IMR-90 (cell line): ENCODE measurements around the gene GPR108. TPM values are rescaled to one million over a fixed set of nuclear protein-coding genes. Genes with fewer than 3 reads are reported as not detected.

Experiments used
- ATAC-seq: fragments of 200-7000 bp; cut with Tn5 transposase; 2 replicates; pipeline ENCODE4 v1.9.1; 2020; ENCODE audit warnings: low read depth, mild to moderate bottlenecking, moderate library complexity
- BruUV-seq: library from RNA; stranded (reverse); fragments of 400-500 nt; replicated peaks from 2 replicates; lab custom pipeline; 2021; lab: Mats Ljungman, UMichigan
- CTCF ChIA-PET: fragments of 300-600 bp; formaldehyde crosslinking; extraction: SDS; loops from one replicate; lab custom pipeline; 2021; ENCODE audit warnings: antibody characterized with exemption; lab: Yijun Ruan, JAX
- POLR2A ChIA-PET: fragments of 300-600 bp; sonication (Branson Sonifier 250); formaldehyde crosslinking; loops from one replicate; lab custom pipeline; 2022; ENCODE audit warnings: antibody characterized with exemption; ENCODE audit not compliant: unreplicated experiment; lab: Charles Lee
- DNase-seq: peaks from one replicate; pipeline ENCODE4 v3.0.0; 2013
- H2AFZ ChIP-seq: replicated peaks from 2 replicates; pipeline ENCODE3; 2013; ENCODE audit warnings: low read length, mild to moderate bottlenecking; ENCODE audit not compliant: poor library complexity
- H2AK5ac ChIP-seq: 2 replicates; pipeline ENCODE4 v1.6.1; 2013; ENCODE audit warnings: low read depth, low read length, inconsistent platforms
- H2AK9ac ChIP-seq: replicated peaks from 2 replicates; pipeline ENCODE3; 2013; ENCODE audit warnings: mild to moderate bottlenecking, low read depth, low read length, moderate library complexity; ENCODE audit not compliant: poor library complexity
- H2BK120ac ChIP-seq: 2 replicates; pipeline ENCODE4 v1.6.1; 2013; ENCODE audit warnings: low read depth, low read length, inconsistent platforms
- H2BK15ac ChIP-seq: 3 replicates; pipeline ENCODE4 v1.6.1; 2013; ENCODE audit warnings: low read depth, low read length, inconsistent platforms
- H2BK20ac ChIP-seq: 2 replicates; pipeline ENCODE4 v1.6.1; 2013; ENCODE audit warnings: low read depth, mild to moderate bottlenecking, inconsistent platforms, low read length, moderate library complexity
- H2BK5ac ChIP-seq: 2 replicates; pipeline ENCODE4 v1.6.1; 2013; ENCODE audit warnings: mild to moderate bottlenecking, low read depth, low read length, inconsistent platforms; ENCODE audit not compliant: poor library complexity, severe bottlenecking
- H3K14ac ChIP-seq: replicated peaks from 2 replicates; pipeline ENCODE4 v1.6.1; 2013; ENCODE audit warnings: low read depth, low read length, inconsistent platforms
- H3K18ac ChIP-seq: 2 replicates; pipeline ENCODE4 v1.6.1; 2013; ENCODE audit warnings: low read depth, low read length, control low read depth
- H3K23ac ChIP-seq: 2 replicates; pipeline ENCODE4 v1.6.1; 2013; ENCODE audit warnings: low read depth, low read length, inconsistent platforms
- H3K27ac ChIP-seq: 2 replicates; pipeline ENCODE4 v1.5.1; 2013; ENCODE audit warnings: mild to moderate bottlenecking, control low read depth, low read length; ENCODE audit not compliant: insufficient read depth
- H3K27me3 ChIP-seq: 2 replicates; pipeline ENCODE4 v1.6.1; 2013; ENCODE audit warnings: low read length; ENCODE audit not compliant: control insufficient read depth, insufficient read depth
- H3K36me3 ChIP-seq: 2 replicates; pipeline ENCODE4 v1.6.1; 2013; ENCODE audit warnings: low read length, mixed read lengths; ENCODE audit not compliant: control insufficient read depth, insufficient read depth
- H3K4ac ChIP-seq: 2 replicates; pipeline ENCODE4 v1.6.1; 2013; ENCODE audit warnings: low read depth, low read length, inconsistent platforms
- H3K4me1 ChIP-seq: 2 replicates; pipeline ENCODE4 v1.6.1; 2013; ENCODE audit warnings: low read length, mixed read lengths; ENCODE audit not compliant: control insufficient read depth, insufficient read depth
- H3K4me2 ChIP-seq: 2 replicates; pipeline ENCODE4 v1.6.1; 2013; ENCODE audit warnings: low read depth, mild to moderate bottlenecking, control low read depth, low read length, moderate library complexity
- H3K4me3 ChIP-seq: 2 replicates; pipeline ENCODE4 v1.5.1; 2013; ENCODE audit warnings: low read depth, mild to moderate bottlenecking, control low read depth, low read length, moderate library complexity; ENCODE audit not compliant: insufficient read depth
- H3K56ac ChIP-seq: 2 replicates; pipeline ENCODE4 v1.6.1; 2013; ENCODE audit warnings: low read length, inconsistent platforms; ENCODE audit not compliant: insufficient read depth; ENCODE audit errors: extremely low read depth
- H3K79me1 ChIP-seq, 2 experiments: 2 replicates each; pipeline ENCODE4 v1.6.1; 2013; ENCODE audit warnings: low read length in 2 of 2, inconsistent platforms in 1 of 2, low read depth in 1 of 2
- H3K9ac ChIP-seq: 2 replicates; pipeline ENCODE4 v1.6.1; 2013; ENCODE audit warnings: low read depth, low read length, control low read depth
- H3K9me1 ChIP-seq: 2 replicates; pipeline ENCODE4 v1.6.1; 2013; ENCODE audit warnings: low read length, inconsistent platforms; ENCODE audit not compliant: insufficient read depth
- H3K9me3 ChIP-seq: 2 replicates; pipeline ENCODE4 v1.6.1; 2013; ENCODE audit warnings: low read length; ENCODE audit not compliant: control insufficient read depth, insufficient read depth
- H4K20me1 ChIP-seq: 2 replicates; pipeline ENCODE4 v1.6.1; 2013; ENCODE audit warnings: low read length, inconsistent platforms; ENCODE audit not compliant: insufficient read depth
- H4K5ac ChIP-seq: 2 replicates; pipeline ENCODE4 v1.6.1; 2013; ENCODE audit warnings: mild to moderate bottlenecking, low read depth, low read length, control low read depth
- H4K8ac ChIP-seq, 2 experiments: 2 replicates each; pipeline ENCODE4 v1.6.1; 2013; ENCODE audit warnings: low read depth in 2 of 2, low read length in 2 of 2, control low read depth in 1 of 2, inconsistent platforms in 1 of 2
- H4K91ac ChIP-seq: 2 replicates; pipeline ENCODE4 v1.6.1; 2013; ENCODE audit warnings: low read depth, low read length, inconsistent platforms; ENCODE audit not compliant: insufficient read depth
- BHLHE40 ChIP-seq: fragments of 150-350 bp; IDR thresholded peaks from 2 replicates; pipeline ENCODE4 v1.6.1; 2016; ENCODE audit warnings: mild to moderate bottlenecking, low read depth, low read length
- CEBPB ChIP-seq: IDR thresholded peaks from 2 replicates; pipeline ENCODE4 v1.6.1; 2012; ENCODE audit warnings: low read depth, low read length, improper control_type of control experiment
- CHD1 ChIP-seq: IDR thresholded peaks from 2 replicates; pipeline ENCODE4 v1.6.1; 2012; ENCODE audit warnings: low read depth, low read length, improper control_type of control experiment
- FOS ChIP-seq: fragments of 150-350 bp; IDR thresholded peaks from 2 replicates; pipeline ENCODE4 v1.6.1; 2016; ENCODE audit warnings: low read depth, low read length
- MAFK ChIP-seq: IDR thresholded peaks from 2 replicates; pipeline ENCODE4 v1.6.1; 2012; ENCODE audit warnings: low read depth, low read length, improper control_type of control experiment
- MAZ ChIP-seq: IDR thresholded peaks from 2 replicates; pipeline ENCODE4 v1.6.1; 2012; ENCODE audit warnings: low read depth, mild to moderate bottlenecking, low read length, improper control_type of control experiment, moderate library complexity, borderline replicate concordance
- MXI1 ChIP-seq: IDR thresholded peaks from 2 replicates; pipeline ENCODE4 v1.6.1; 2012; ENCODE audit warnings: low read depth, mild to moderate bottlenecking, low read length, moderate library complexity, borderline replicate concordance
- NFE2L2 ChIP-seq: fragments of 150-350 bp; IDR thresholded peaks from 2 replicates; pipeline ENCODE4 v1.6.1; 2016; ENCODE audit warnings: low read depth, mild to moderate bottlenecking, low read length
- POLR2A ChIP-seq: IDR thresholded peaks from 2 replicates; pipeline ENCODE4 v1.6.1; 2012; ENCODE audit warnings: mild to moderate bottlenecking, low read depth, low read length
- RAD21 ChIP-seq: IDR thresholded peaks from 2 replicates; pipeline ENCODE4 v1.6.1; 2012; ENCODE audit warnings: low read length, improper control_type of control experiment
- RCOR1 ChIP-seq: IDR thresholded peaks from 2 replicates; pipeline ENCODE4 v1.6.1; 2012; ENCODE audit warnings: mild to moderate bottlenecking, low read length, improper control_type of control experiment; ENCODE audit not compliant: insufficient replicate concordance
- RFX5 ChIP-seq: IDR thresholded peaks from 2 replicates; pipeline ENCODE4 v1.8.0; 2012; ENCODE audit warnings: low read depth, mild to moderate bottlenecking, low read length, moderate library complexity
- SMC3 ChIP-seq: fragments of 150-350 bp; IDR thresholded peaks from 2 replicates; pipeline ENCODE4 v1.6.1; 2016; ENCODE audit warnings: low read depth, mild to moderate bottlenecking, antibody characterized with exemption, low read length, moderate library complexity
- WGBS, 2 experiments: methylation state at CpG; one replicate each; pipeline versions ENCODE4 v1.1.5 to v1.1.7; 2013; ENCODE audit warnings: missing lambda C conversion rate in 2 of 2; ENCODE audit not compliant: insufficient read length in 1 of 2; ENCODE audit errors: extremely low coverage in 2 of 2; 5-methylcytosine and 5-hydroxymethylcytosine counted together
- dilution Hi-C: fragments of 300-500 bp; cut with HindIII; formaldehyde crosslinking; loops from one replicate; pipeline ENCODE4 v1.14.3; 2018; ENCODE audit warnings: low sequenced_read_pairs; ENCODE audit not compliant: unreplicated experiment
- in situ Hi-C: fragments of 300-500 bp; cut with MboI; formaldehyde crosslinking; loops from 3 replicates; pipeline ENCODE4 v1.14.3; 2019; ENCODE audit warnings: low sequenced_read_pairs, inconsistent platforms, mixed read lengths
- intact Hi-C: fragments of 100-400 bp; cut with micrococcal nuclease; formaldehyde crosslinking; loops from 2 replicates; pipeline ENCODE4 v1.10.0; 2022
- polyA plus RNA-seq, 3 experiments: library from polyadenylated mRNA; depleted of rRNA; stranded (reverse); fragments of >200 nt; gene quantifications; 2 replicates each; pipeline ENCODE4 v1.2.3, GENCODE V29; 2012; ENCODE audit warnings: low replicate concordance in 1 of 3
- total RNA-seq: library from RNA; depleted of rRNA; stranded (reverse); fragments of >200 nt; gene quantifications from 2 replicates; pipeline ENCODE4 v1.2.3, GENCODE V29; 2012
- TF ChIP-seq, protein P1 (sequence below): fragments of 150-350 bp; IDR thresholded peaks from 2 replicates; pipeline ENCODE4 v1.6.1; 2017; ENCODE audit warnings: mild to moderate bottlenecking, antibody characterized with exemption, low read length, low read depth
- TF ChIP-seq, protein P2 (sequence below): conservative IDR thresholded peaks from 2 replicates; pipeline ENCODE4 v1.5.1; 2012; ENCODE audit warnings: mild to moderate bottlenecking, low read depth, low read length, improper control_type of control experiment
- TF ChIP-seq, protein P3 (sequence below): fragments of 150-350 bp; IDR thresholded peaks from 2 replicates; pipeline ENCODE4 v1.6.1; 2016; ENCODE audit warnings: low read depth, mild to moderate bottlenecking, low read length, moderate library complexity, borderline replicate concordance

Gene GPR108
- total and polyA plus RNA-seq, 2 of the 4 experiments (the other 2 are of a cell fraction): 28.0 to 38.9 TPM

GRCh38 chr19:6719540-6719861 is 17.9 kb downstream of the GPR108 start:
- TF ChIP-seq POLR2A (no peak), BHLHE40 (no peak), MXI1 (no peak), RAD21 (no peak), RCOR1 (no peak), MAZ (no peak), CEBPB (no peak), CHD1 (no peak), FOS (no peak), SMC3 (no peak), RFX5 (no peak), NFE2L2 (no peak), MAFK (no peak)
- TF ChIP-seq, protein P1, sequence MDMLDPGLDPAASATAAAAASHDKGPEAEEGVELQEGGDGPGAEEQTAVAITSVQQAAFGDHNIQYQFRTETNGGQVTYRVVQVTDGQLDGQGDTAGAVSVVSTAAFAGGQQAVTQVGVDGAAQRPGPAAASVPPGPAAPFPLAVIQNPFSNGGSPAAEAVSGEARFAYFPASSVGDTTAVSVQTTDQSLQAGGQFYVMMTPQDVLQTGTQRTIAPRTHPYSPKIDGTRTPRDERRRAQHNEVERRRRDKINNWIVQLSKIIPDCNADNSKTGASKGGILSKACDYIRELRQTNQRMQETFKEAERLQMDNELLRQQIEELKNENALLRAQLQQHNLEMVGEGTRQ: no peak
- TF ChIP-seq, protein P2, sequence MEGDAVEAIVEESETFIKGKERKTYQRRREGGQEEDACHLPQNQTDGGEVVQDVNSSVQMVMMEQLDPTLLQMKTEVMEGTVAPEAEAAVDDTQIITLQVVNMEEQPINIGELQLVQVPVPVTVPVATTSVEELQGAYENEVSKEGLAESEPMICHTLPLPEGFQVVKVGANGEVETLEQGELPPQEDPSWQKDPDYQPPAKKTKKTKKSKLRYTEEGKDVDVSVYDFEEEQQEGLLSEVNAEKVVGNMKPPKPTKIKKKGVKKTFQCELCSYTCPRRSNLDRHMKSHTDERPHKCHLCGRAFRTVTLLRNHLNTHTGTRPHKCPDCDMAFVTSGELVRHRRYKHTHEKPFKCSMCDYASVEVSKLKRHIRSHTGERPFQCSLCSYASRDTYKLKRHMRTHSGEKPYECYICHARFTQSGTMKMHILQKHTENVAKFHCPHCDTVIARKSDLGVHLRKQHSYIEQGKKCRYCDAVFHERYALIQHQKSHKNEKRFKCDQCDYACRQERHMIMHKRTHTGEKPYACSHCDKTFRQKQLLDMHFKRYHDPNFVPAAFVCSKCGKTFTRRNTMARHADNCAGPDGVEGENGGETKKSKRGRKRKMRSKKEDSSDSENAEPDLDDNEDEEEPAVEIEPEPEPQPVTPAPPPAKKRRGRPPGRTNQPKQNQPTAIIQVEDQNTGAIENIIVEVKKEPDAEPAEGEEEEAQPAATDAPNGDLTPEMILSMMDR: no peak
- TF ChIP-seq, protein P3, sequence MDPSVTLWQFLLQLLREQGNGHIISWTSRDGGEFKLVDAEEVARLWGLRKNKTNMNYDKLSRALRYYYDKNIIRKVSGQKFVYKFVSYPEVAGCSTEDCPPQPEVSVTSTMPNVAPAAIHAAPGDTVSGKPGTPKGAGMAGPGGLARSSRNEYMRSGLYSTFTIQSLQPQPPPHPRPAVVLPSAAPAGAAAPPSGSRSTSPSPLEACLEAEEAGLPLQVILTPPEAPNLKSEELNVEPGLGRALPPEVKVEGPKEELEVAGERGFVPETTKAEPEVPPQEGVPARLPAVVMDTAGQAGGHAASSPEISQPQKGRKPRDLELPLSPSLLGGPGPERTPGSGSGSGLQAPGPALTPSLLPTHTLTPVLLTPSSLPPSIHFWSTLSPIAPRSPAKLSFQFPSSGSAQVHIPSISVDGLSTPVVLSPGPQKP: no peak
- POLR2A ChIA-PET: no interaction called here

More at GRCh38 chr19:6719540-6719861, 17.9 kb downstream of the GPR108 start:
- no peak overlapping the region for H2AFZ ChIP-seq
- no peak overlapping the region for H3K18ac ChIP-seq
- H3K23ac ChIP-seq: no peak overlapping the region
- no peak overlapping the region for H3K9ac ChIP-seq
- H3K4me1 ChIP-seq: peaks cover 2% of the 10 kb centered on the region; the same call in 1 of the 2 replicates
- intact Hi-C loops: no loop called here
- H3K36me3 ChIP-seq: peaks cover 4% of the 10 kb centered on the region; the same call in 1 of the 2 replicates
- CTCF ChIA-PET: no interaction called here
- no peaks in the 10 kb centered on the region for H3K79me1 ChIP-seq
- H2BK120ac ChIP-seq: no peak overlapping the region
- BruUV-seq: no TSS peak
- no peaks in the 10 kb centered on the region for H3K27me3 ChIP-seq
- DNase-seq: no peak
- H2AK5ac ChIP-seq: no peak overlapping the region
- no peak overlapping the region for H4K5ac ChIP-seq
- H2BK15ac ChIP-seq: no peak overlapping the region
- H4K20me1 ChIP-seq: no peaks in the 10 kb centered on the region
- no peaks in the 10 kb centered on the region for H3K9me1 ChIP-seq
- no peak overlapping the region for H3K27ac ChIP-seq
- in situ Hi-C loops: no loop called here
- dilution Hi-C loops: no loop called here
- H2BK5ac ChIP-seq: no peak overlapping the region
- H3K4me2 ChIP-seq: no peak overlapping the region
- H4K8ac ChIP-seq: no peak overlapping the region
- no peak overlapping the region for H3K4me3 ChIP-seq
- 100% methylated on average over 1 to 3 of the region's 6 CpGs for WGBS, 2 experiments
- H3K9me3 ChIP-seq: no peaks in the 10 kb centered on the region
- no peak overlapping the region for H3K4ac ChIP-seq
- H2BK20ac ChIP-seq: no peak overlapping the region
- no peak overlapping the region for H3K56ac ChIP-seq
- no peak overlapping the region for H4K91ac ChIP-seq
- ATAC-seq: no peak
- H2AK9ac ChIP-seq: no peak overlapping the region
- no peak overlapping the region for H3K14ac ChIP-seq
